ENCODE data around the gene PLK2. TPM values are rescaled to one million over a fixed set of nuclear protein-coding genes. Genes with fewer than 3 reads are reported as not detected.

The PLK2 gene
- polyA plus RNA-seq, 1 experiment, result 21.7 TPM

GRCh38 chr5:58498340-58498942 lies 38.6 kb upstream of the PLK2 start:
- TF ChIP-seq, protein P1, sequence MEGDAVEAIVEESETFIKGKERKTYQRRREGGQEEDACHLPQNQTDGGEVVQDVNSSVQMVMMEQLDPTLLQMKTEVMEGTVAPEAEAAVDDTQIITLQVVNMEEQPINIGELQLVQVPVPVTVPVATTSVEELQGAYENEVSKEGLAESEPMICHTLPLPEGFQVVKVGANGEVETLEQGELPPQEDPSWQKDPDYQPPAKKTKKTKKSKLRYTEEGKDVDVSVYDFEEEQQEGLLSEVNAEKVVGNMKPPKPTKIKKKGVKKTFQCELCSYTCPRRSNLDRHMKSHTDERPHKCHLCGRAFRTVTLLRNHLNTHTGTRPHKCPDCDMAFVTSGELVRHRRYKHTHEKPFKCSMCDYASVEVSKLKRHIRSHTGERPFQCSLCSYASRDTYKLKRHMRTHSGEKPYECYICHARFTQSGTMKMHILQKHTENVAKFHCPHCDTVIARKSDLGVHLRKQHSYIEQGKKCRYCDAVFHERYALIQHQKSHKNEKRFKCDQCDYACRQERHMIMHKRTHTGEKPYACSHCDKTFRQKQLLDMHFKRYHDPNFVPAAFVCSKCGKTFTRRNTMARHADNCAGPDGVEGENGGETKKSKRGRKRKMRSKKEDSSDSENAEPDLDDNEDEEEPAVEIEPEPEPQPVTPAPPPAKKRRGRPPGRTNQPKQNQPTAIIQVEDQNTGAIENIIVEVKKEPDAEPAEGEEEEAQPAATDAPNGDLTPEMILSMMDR (IDR thresholded peaks at IDR 0.05; ENCODE audit: insufficient read depth, low read depth, low read length), result peak; percentile 84
- DNase-seq (ENCODE audit: low read depth), result no peak
- Histone ChIP-seq H3K36me3 (ENCODE audit: control insufficient read depth, insufficient read depth, low read length) (no peaks in the 10 kb centered on the region), H3K27me3 (ENCODE audit: control insufficient read depth, insufficient read depth, low read length) (peaks cover 1% of the 10 kb centered on the region; the same call in 1 of the 2 replicates), H3K4me3 (ENCODE audit: low read depth, low read length) (no peak overlapping the region)
- CTCF ChIA-PET, result interaction anchor here (0.8 to 1.7 kb wide), 6 partner anchors 10 to 351 kb away, joined by 3 to 9 read pairs (median 4); no protein-coding TSS in a partner anchor
- POLR2A ChIA-PET, result no interaction called here

DNA sequence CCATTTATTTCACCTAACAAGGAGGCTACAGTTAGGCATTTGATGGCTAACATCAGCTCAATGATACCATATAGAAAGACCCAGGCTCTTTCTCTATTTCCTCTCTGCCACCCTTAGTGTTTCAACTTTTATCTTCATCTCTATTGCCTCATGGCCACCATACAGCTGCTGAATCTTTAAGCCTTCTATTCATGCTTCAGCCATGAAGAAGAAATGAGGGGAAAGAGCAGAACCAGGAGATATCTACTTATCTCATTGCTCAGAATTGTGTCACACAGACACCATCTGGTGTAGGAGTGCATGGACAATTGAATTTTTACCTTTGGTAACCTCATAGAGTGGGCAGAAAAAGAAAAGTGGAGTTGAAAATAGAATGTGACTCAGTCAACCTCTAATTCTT lies 38.0 kb upstream of the PLK2 start:
- Histone ChIP-seq H3K27me3 (ENCODE audit: control insufficient read depth, insufficient read depth, low read length) (peaks cover 1% of the 10 kb centered on the region; the same call in 1 of the 2 replicates), H3K4me3 (ENCODE audit: low read depth, low read length) (no peak overlapping the region), H3K36me3 (ENCODE audit: control insufficient read depth, insufficient read depth, low read length) (no peaks in the 10 kb centered on the region)
- CTCF ChIA-PET, result interaction anchor here (0.8 to 1.2 kb wide), 5 partner anchors 8 to 756 kb away, joined by 3 to 4 read pairs (median 3); no protein-coding TSS in a partner anchor
- no peak for DNase-seq (ENCODE audit: low read depth)
- POLR2A ChIA-PET, result no interaction called here
- TF ChIP-seq, protein P1 (IDR thresholded peaks at IDR 0.05; ENCODE audit: insufficient read depth, low read depth, low read length), result no peak

DNA sequence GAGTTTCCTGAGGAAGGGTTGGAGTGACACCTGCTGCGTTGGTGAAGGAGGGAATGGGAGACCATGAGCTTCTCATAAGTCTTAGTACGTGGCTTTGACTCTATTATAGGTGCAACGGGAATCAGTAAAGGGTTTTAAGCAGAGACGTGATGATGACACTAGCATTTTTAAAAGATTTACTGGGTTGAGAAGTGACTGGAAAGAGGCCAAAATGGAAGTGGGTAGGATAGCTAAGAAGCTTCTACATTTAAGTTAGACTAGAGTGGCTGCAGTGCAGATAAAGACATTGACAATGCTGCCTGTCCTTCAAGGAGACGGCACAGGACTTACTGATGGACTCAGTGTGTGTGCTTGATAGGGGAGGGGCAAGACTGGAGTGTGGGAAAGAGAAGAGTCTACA lies 37.5 kb upstream of the PLK2 start:
- H3K36me3 ChIP-seq (ENCODE audit: control insufficient read depth, insufficient read depth, low read length), result no peaks in the 10 kb centered on the region
- ChIA-PET POLR2A (no interaction called here), CTCF (interaction anchor here (1.0 to 1.2 kb wide), 3 partner anchors 9 to 756 kb away, joined by 3 read pairs; no protein-coding TSS in a partner anchor)
- no peak overlapping the region for H3K4me3 ChIP-seq (ENCODE audit: low read depth, low read length)
- peaks cover 1% of the 10 kb centered on the region; the same call in 1 of the 2 replicates for H3K27me3 ChIP-seq (ENCODE audit: control insufficient read depth, insufficient read depth, low read length)
- DNase-seq (ENCODE audit: low read depth), result no peak
- TF ChIP-seq, protein P1 (IDR thresholded peaks at IDR 0.05; ENCODE audit: insufficient read depth, low read depth, low read length), result no peak

DNA sequence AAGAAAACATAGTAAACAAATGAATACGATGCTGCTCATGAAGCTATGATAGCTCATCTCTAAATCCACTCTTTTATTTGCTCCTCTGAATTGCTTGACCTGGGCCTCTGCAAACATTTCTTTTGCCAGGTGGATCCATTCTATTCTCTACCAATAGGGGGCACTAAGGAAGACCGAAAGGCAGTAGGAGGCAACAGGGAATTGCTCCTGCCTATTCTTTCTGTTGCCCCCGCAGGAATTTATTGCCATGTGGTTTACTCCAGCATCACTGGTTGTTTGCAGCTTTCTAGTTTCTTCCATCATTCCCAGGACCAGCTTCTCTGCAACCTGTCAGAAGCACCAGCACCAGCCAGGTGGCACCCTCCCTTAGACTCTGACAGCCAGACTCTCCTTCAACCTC lies 36.6 kb upstream of the PLK2 start:
- POLR2A ChIA-PET, result no interaction called here
- Histone ChIP-seq H3K27me3 (ENCODE audit: control insufficient read depth, insufficient read depth, low read length) (peaks cover 1% of the 10 kb centered on the region; the same call in 1 of the 2 replicates), H3K36me3 (ENCODE audit: control insufficient read depth, insufficient read depth, low read length) (no peaks in the 10 kb centered on the region), H3K4me3 (ENCODE audit: low read depth, low read length) (no peak overlapping the region)
- DNase-seq (ENCODE audit: low read depth), result no peak
- TF ChIP-seq, protein P1 (IDR thresholded peaks at IDR 0.05; ENCODE audit: insufficient read depth, low read depth, low read length), result peak; percentile 15; the same call in 1 of the 2 replicates
- CTCF ChIA-PET, result no interaction called here

- CTCF ChIA-PET, result no interaction called here
- POLR2A ChIA-PET, result no interaction called here
Observed at GRCh38 chr5:58493141-58493540, 33.3 kb upstream of the PLK2 start.

More at GRCh38 chr5:58493141-58493540, 33.3 kb upstream of the PLK2 start:
- no peak for DNase-seq (ENCODE audit: low read depth)
- no peaks in the 10 kb centered on the region for H3K36me3 ChIP-seq (ENCODE audit: control insufficient read depth, insufficient read depth, low read length)
- H3K4me3 ChIP-seq (ENCODE audit: low read depth, low read length), result no peak overlapping the region
- H3K27me3 ChIP-seq (ENCODE audit: control insufficient read depth, insufficient read depth, low read length), result no peaks in the 10 kb centered on the region
- TF ChIP-seq, protein P1 (IDR thresholded peaks at IDR 0.05; ENCODE audit: insufficient read depth, low read depth, low read length), result no peak

All from BJ (cell line).